Measurements from ENCODE around the gene RER1. TPM values are rescaled to one million over a fixed set of nuclear protein-coding genes. Genes with fewer than 3 reads are reported as not detected.
A peak's percentile ranks its signal among the peaks of the same experiment; 100 is the strongest.

The RER1 gene
- total RNA-seq, 2 donors from 2014 or later, result 120 to 180 TPM

GRCh38 chr1:2413495-2414296 lies 22.1 kb downstream of the RER1 start:
- H3K36me3 Mint-ChIP-seq (ENCODE audit: low read depth), result peaks cover 11% of the 10 kb centered on the region

GRCh38 chr1:2414297-2414958 lies 22.8 kb downstream of the RER1 start:
- ATAC-seq (replicated peaks), result peak; percentile 21
- Mint-ChIP-seq H3K9me3 (no peaks in the 10 kb centered on the region), H3K36me3 (ENCODE audit: low read depth) (peaks cover 5% of the 10 kb centered on the region), H3K4me3 (peak overlapping the region; percentile 92), H3K4me1 (peaks cover 22% of the 10 kb centered on the region), H3K27ac (peak overlapping the region; percentile 96), H3K27me3 (no peaks in the 10 kb centered on the region)

More at GRCh38 chr1:2413495-2414296, 22.1 kb downstream of the RER1 start:
- peak overlapping the region; percentile 92 for H3K4me3 Mint-ChIP-seq
- ATAC-seq (replicated peaks), result no peak
- H3K9me3 Mint-ChIP-seq, result no peaks in the 10 kb centered on the region
- H3K27ac Mint-ChIP-seq, result peak overlapping the region; percentile 96
- H3K4me1 Mint-ChIP-seq, result peaks cover 22% of the 10 kb centered on the region
- no peaks in the 10 kb centered on the region for H3K27me3 Mint-ChIP-seq

- peak overlapping the region; percentile 93 for H3K27ac Mint-ChIP-seq
- peaks cover 5% of the 10 kb centered on the region for H3K36me3 Mint-ChIP-seq (ENCODE audit: low read depth)
- ATAC-seq (replicated peaks), result no peak
- no peaks in the 10 kb centered on the region for H3K9me3 Mint-ChIP-seq
- H3K4me1 Mint-ChIP-seq, result peaks cover 22% of the 10 kb centered on the region
- H3K27me3 Mint-ChIP-seq, result no peaks in the 10 kb centered on the region
- peak overlapping the region; percentile 92 for H3K4me3 Mint-ChIP-seq
These were observed 23.7 kb downstream of the RER1 start for GRCh38 chr1:2415337-2415736.

- H3K27ac Mint-ChIP-seq, result peak overlapping the region; percentile 93
- peak; percentile 30 for ATAC-seq (replicated peaks)
- peaks cover 5% of the 10 kb centered on the region for H3K36me3 Mint-ChIP-seq (ENCODE audit: low read depth)
- peaks cover 22% of the 10 kb centered on the region for H3K4me1 Mint-ChIP-seq
- H3K27me3 Mint-ChIP-seq, result no peaks in the 10 kb centered on the region
- peak overlapping the region; percentile 92 for H3K4me3 Mint-ChIP-seq
- H3K9me3 Mint-ChIP-seq, result no peaks in the 10 kb centered on the region
These were observed 24.2 kb downstream of the RER1 start for GRCh38 chr1:2415801-2416208.

GRCh38 chr1:2416403-2416802 lies 24.8 kb downstream of the RER1 start:
- Mint-ChIP-seq H3K27ac (peak overlapping the region; percentile 93), H3K36me3 (ENCODE audit: low read depth) (peaks cover 5% of the 10 kb centered on the region), H3K9me3 (no peaks in the 10 kb centered on the region), H3K4me1 (peaks cover 22% of the 10 kb centered on the region), H3K27me3 (no peaks in the 10 kb centered on the region), H3K4me3 (peak overlapping the region; percentile 92)
- ATAC-seq (replicated peaks), result no peak

- peaks cover 22% of the 10 kb centered on the region for H3K4me1 Mint-ChIP-seq
- no peaks in the 10 kb centered on the region for H3K27me3 Mint-ChIP-seq
- H3K36me3 Mint-ChIP-seq (ENCODE audit: low read depth), result peaks cover 5% of the 10 kb centered on the region
- H3K9me3 Mint-ChIP-seq, result no peaks in the 10 kb centered on the region
- no peak for ATAC-seq (replicated peaks)
- H3K27ac Mint-ChIP-seq, result peak overlapping the region; percentile 93
- peak overlapping the region; percentile 92 for H3K4me3 Mint-ChIP-seq
These were observed 25.6 kb downstream of the RER1 start for GRCh38 chr1:2417083-2417832.

GRCh38 chr1:2417833-2418225 lies 26.2 kb downstream of the RER1 start:
- peaks cover 5% of the 10 kb centered on the region for H3K36me3 Mint-ChIP-seq (ENCODE audit: low read depth)
- no peaks in the 10 kb centered on the region for H3K27me3 Mint-ChIP-seq
- H3K4me3 Mint-ChIP-seq, result no peak overlapping the region
- no peak overlapping the region for H3K27ac Mint-ChIP-seq
- ATAC-seq (replicated peaks), result no peak
- no peaks in the 10 kb centered on the region for H3K9me3 Mint-ChIP-seq
- peaks cover 22% of the 10 kb centered on the region for H3K4me1 Mint-ChIP-seq

GRCh38 chr1:2418791-2419320 lies 27.2 kb downstream of the RER1 start:
- Mint-ChIP-seq H3K27me3 (no peaks in the 10 kb centered on the region), H3K4me1 (peaks cover 22% of the 10 kb centered on the region), H3K27ac (peak overlapping the region; percentile 38), H3K36me3 (ENCODE audit: low read depth) (peaks cover 5% of the 10 kb centered on the region), H3K4me3 (no peak overlapping the region), H3K9me3 (no peaks in the 10 kb centered on the region)
- no peak for ATAC-seq (replicated peaks)

GRCh38 chr1:2419416-2419815 lies 27.8 kb downstream of the RER1 start:
- Mint-ChIP-seq H3K4me1 (peaks cover 16% of the 10 kb centered on the region), H3K36me3 (ENCODE audit: low read depth) (peaks cover under 1% of the 10 kb centered on the region), H3K9me3 (no peaks in the 10 kb centered on the region), H3K4me3 (no peak overlapping the region), H3K27ac (no peak overlapping the region), H3K27me3 (no peaks in the 10 kb centered on the region)
- ATAC-seq (replicated peaks), result no peak

- no peaks in the 10 kb centered on the region for H3K4me1 Mint-ChIP-seq
- H3K27me3 Mint-ChIP-seq, result no peaks in the 10 kb centered on the region
- no peaks in the 10 kb centered on the region for H3K9me3 Mint-ChIP-seq
- no peaks in the 10 kb centered on the region for H3K36me3 Mint-ChIP-seq (ENCODE audit: low read depth)
- no peak overlapping the region for H3K27ac Mint-ChIP-seq
- no peak overlapping the region for H3K4me3 Mint-ChIP-seq
- ATAC-seq (replicated peaks), result no peak
These were observed 30.9 kb downstream of the RER1 start for GRCh38 chr1:2422523-2422922.

- Mint-ChIP-seq H3K4me1 (no peaks in the 10 kb centered on the region), H3K27me3 (no peaks in the 10 kb centered on the region), H3K4me3 (no peak overlapping the region), H3K9me3 (no peaks in the 10 kb centered on the region), H3K27ac (no peak overlapping the region), H3K36me3 (ENCODE audit: low read depth) (no peaks in the 10 kb centered on the region)
- no peak for ATAC-seq (replicated peaks)
These were observed 34.3 kb downstream of the RER1 start for GRCh38 chr1:2425892-2426291.

GRCh38 chr1:2426540-2426939 lies 34.9 kb downstream of the RER1 start:
- H3K4me1 Mint-ChIP-seq, result no peaks in the 10 kb centered on the region
- no peaks in the 10 kb centered on the region for H3K9me3 Mint-ChIP-seq
- H3K4me3 Mint-ChIP-seq, result no peak overlapping the region
- no peaks in the 10 kb centered on the region for H3K27me3 Mint-ChIP-seq
- no peak overlapping the region for H3K27ac Mint-ChIP-seq
- no peak for ATAC-seq (replicated peaks)
- no peaks in the 10 kb centered on the region for H3K36me3 Mint-ChIP-seq (ENCODE audit: low read depth)

- H3K36me3 Mint-ChIP-seq (ENCODE audit: low read depth), result no peaks in the 10 kb centered on the region
- H3K27me3 Mint-ChIP-seq, result no peaks in the 10 kb centered on the region
- no peaks in the 10 kb centered on the region for H3K9me3 Mint-ChIP-seq
- no peak for ATAC-seq (replicated peaks)
- H3K4me1 Mint-ChIP-seq, result no peaks in the 10 kb centered on the region
- no peak overlapping the region for H3K4me3 Mint-ChIP-seq
- no peak overlapping the region for H3K27ac Mint-ChIP-seq
These were observed 35.4 kb downstream of the RER1 start for GRCh38 chr1:2427051-2427450.

GRCh38 chr1:2427976-2428375 lies 36.3 kb downstream of the RER1 start:
- Mint-ChIP-seq H3K4me3 (no peak overlapping the region), H3K9me3 (no peaks in the 10 kb centered on the region), H3K27ac (no peak overlapping the region), H3K4me1 (no peaks in the 10 kb centered on the region), H3K27me3 (no peaks in the 10 kb centered on the region), H3K36me3 (ENCODE audit: low read depth) (no peaks in the 10 kb centered on the region)
- ATAC-seq (replicated peaks), result no peak

All from activated T-helper 17 cell treated with anti-CD3 and anti-CD28 coated beads, Interleukin-2, amount 50 U/mL, for 72 hours (primary cell).